ENCODE measurements around the gene DLX5. TPM values are rescaled to one million over a fixed set of nuclear protein-coding genes. Genes with fewer than 3 reads are reported as not detected.
A peak's percentile ranks its signal among the peaks of the same experiment; 100 is the strongest.
"Not testable (repeated sequence)": the region's sequence is repeated elsewhere in the genome, so short reads cannot be mapped to it uniquely, and the experiment has no call there.

Gene DLX5
- total RNA-seq, 1 donor from 2014 or later = 3.7 TPM

- no peaks in the 10 kb centered on the region for H3K9me3 ChIP-seq
- H3K36me3 ChIP-seq = no peaks in the 10 kb centered on the region
- H3K4me3 ChIP-seq = no peak overlapping the region
- intact Hi-C loops (cut with DNase I) = no loop called here
- H3K27me3 ChIP-seq = no peaks in the 10 kb centered on the region
- no peaks in the 10 kb centered on the region for H3K4me1 ChIP-seq
- H3K27ac ChIP-seq = no peak overlapping the region
- no peak for DNase-seq (ENCODE audit: extremely low spot score in 2 of 2)
- TF ChIP-seq POLR2AphosphoS5 (IDR thresholded peaks at IDR 0.05; ENCODE audit: insufficient read depth in 1 of 2, low read depth in 1 of 2) = no peak
- no peak for TF ChIP-seq POLR2A (IDR thresholded peaks at IDR 0.05)
- TF ChIP-seq CTCF (IDR thresholded peaks at IDR 0.05) = no peak
Measured at GRCh38 chr7:97039374-97040065, 14.9 kb upstream of the DLX5 start.

GRCh38 chr7:97034213-97034852 lies 9.7 kb upstream of the DLX5 start:
- H3K4me1 ChIP-seq; H3K27ac ChIP-seq; H3K36me3 ChIP-seq; H3K4me3 ChIP-seq; H3K27me3 ChIP-seq; H3K9me3 ChIP-seq; intact Hi-C loops (cut with DNase I); DNase-seq (ENCODE audit: extremely low spot score in 2 of 2): not testable (repeated sequence)

GRCh38 chr7:97027427-97028234 lies 3.0 kb upstream of the DLX5 start:
- Histone ChIP-seq H3K36me3 (no peaks in the 10 kb centered on the region), H3K4me3 (peak overlapping the region; percentile 29 to 43), H3K9me3 (no peaks in the 10 kb centered on the region), H3K27ac (no peak overlapping the region), H3K27me3 (no peaks in the 10 kb centered on the region), H3K4me1 (peaks cover 36% of the 10 kb centered on the region)
- TF ChIP-seq POLR2A (IDR thresholded peaks at IDR 0.05) = no peak
- peak; percentile 57 to 83 (median 73) for TF ChIP-seq CTCF (IDR thresholded peaks at IDR 0.05)
- no peak for TF ChIP-seq POLR2AphosphoS5 (IDR thresholded peaks at IDR 0.05; ENCODE audit: insufficient read depth in 1 of 2, low read depth in 1 of 2)
- intact Hi-C loops (cut with DNase I) = loop anchor here (10.0 kb wide), 2 partner anchors 953 to 1113 kb away; no protein-coding TSS in a partner anchor
- no peak for DNase-seq (ENCODE audit: extremely low spot score in 2 of 2)

GRCh38 chr7:97026715-97027426 lies 2.2 kb upstream of the DLX5 start:
- Histone ChIP-seq H3K36me3 (no peaks in the 10 kb centered on the region), H3K27ac (no peak overlapping the region), H3K4me3 (peak overlapping the region; percentile 29 to 43), H3K9me3 (no peaks in the 10 kb centered on the region), H3K4me1 (peaks cover 41% of the 10 kb centered on the region), H3K27me3 (no peaks in the 10 kb centered on the region)
- intact Hi-C loops (cut with DNase I) = loop anchor here (10.0 kb wide), 2 partner anchors 952 to 1112 kb away; no protein-coding TSS in a partner anchor
- TF ChIP-seq POLR2AphosphoS5 (IDR thresholded peaks at IDR 0.05; ENCODE audit: insufficient read depth in 1 of 2, low read depth in 1 of 2) = no peak
- no peak for TF ChIP-seq CTCF (IDR thresholded peaks at IDR 0.05)
- no peak for TF ChIP-seq POLR2A (IDR thresholded peaks at IDR 0.05)
- DNase-seq (ENCODE audit: extremely low spot score in 2 of 2) = no peak

Data from vagina (tissue), 2 donors.